ENCODE measurements around the gene MCCD1.

The MCCD1 gene

GRCh38 chr6:31544676-31545075 is 15.9 kb downstream of the MCCD1 start:
- no peak for DNase-seq

- DNase-seq = no peak
Observed at GRCh38 chr6:31545291-31545690, 16.5 kb downstream of the MCCD1 start.

GRCh38 chr6:31546339-31546957 is 17.7 kb downstream of the MCCD1 start, which contains the start of gene ATP6V1G2:
Gene ATP6V1G2 (minus strand): TSS chr6:31546608. CDS start chr6:31546559, 49 bp downstream.
- peak; percentile 87 for DNase-seq

- peak; percentile 93 for DNase-seq
Observed at GRCh38 chr6:31546958-31547726, 18.4 kb downstream of the MCCD1 start, which contains the start of gene NFKBIL1. Gene NFKBIL1 (plus strand): TSS chr6:31547608. CDS start chr6:31547695, 87 bp downstream.

DNA sequence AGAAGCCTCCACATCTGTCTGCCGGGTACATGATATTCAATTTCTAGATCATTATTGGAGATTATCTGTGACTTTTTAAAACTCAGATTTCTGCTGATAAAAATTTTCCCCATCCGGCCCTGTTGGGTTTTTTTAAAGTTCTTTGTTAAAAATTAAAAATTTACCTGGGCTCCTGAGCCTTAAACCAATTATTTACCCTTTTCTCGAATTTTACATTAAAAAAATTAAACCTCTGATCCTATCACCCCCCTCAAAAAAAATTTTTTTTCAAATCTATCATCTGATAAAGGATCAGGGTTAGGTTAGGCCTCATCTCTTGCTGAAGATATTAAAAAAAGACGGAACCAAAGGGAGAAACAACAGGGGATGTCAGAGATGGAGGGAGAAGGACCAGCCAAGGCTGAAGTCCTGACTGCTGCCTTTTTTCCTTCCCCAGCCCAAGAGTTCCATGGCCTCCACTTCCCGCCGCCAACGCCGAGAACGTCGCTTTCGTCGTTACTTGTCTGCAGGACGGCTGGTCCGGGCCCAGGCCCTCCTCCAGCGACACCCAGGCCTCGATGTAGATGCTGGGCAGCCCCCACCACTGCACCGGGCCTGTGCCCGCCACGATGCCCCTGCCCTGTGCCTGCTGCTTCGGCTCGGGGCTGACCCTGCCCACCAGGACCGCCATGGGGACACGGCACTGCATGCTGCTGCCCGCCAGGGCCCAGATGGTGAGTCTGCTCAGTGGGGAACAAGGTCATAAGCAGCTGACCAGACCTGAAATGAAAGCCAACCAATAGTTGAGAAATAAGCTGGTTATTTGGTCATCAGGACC is 19.2 kb downstream of the MCCD1 start:
- no peak for DNase-seq

DNA sequence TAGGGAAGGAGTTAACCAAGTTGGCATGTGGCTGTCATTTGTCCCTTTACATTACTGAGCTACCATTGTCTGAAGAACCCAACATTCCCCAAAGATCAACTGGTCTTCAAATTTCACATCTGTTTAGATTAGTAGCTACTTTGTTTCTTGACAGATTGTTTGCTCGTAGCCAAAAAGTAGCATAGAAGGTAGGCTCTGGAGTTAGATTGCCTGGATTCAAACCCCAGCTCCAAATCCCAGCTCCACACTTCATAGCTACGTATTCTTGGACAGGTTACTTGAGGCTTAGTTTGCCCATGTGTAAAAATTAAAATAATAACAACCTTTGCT is 19.7 kb downstream of the MCCD1 start:
- DNase-seq = no peak

GRCh38 chr6:31551371-31551770 is 22.6 kb downstream of the MCCD1 start:
- DNase-seq = peak; percentile 77

DNA sequence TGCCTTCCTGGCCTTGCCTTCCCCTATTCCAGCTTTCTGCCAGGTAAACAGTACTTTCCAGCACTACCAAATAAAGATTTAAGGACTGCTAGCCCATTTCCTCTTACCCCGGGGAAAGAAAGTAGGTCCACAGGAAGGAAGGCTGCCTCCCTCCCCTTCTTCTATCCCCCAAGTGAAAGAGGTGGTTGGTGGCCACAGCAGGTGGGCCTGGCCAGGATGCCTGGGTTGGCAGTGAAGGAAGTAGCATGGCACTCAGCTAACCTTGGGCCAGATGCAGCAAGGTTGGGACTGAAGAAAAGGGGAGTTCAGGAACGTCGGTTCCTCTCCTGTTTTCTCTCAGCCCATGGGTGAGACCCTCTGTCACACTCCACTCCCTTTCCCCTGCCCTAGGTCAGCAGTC is 27.5 kb downstream of the MCCD1 start:
- DNase-seq = no peak

DNA sequence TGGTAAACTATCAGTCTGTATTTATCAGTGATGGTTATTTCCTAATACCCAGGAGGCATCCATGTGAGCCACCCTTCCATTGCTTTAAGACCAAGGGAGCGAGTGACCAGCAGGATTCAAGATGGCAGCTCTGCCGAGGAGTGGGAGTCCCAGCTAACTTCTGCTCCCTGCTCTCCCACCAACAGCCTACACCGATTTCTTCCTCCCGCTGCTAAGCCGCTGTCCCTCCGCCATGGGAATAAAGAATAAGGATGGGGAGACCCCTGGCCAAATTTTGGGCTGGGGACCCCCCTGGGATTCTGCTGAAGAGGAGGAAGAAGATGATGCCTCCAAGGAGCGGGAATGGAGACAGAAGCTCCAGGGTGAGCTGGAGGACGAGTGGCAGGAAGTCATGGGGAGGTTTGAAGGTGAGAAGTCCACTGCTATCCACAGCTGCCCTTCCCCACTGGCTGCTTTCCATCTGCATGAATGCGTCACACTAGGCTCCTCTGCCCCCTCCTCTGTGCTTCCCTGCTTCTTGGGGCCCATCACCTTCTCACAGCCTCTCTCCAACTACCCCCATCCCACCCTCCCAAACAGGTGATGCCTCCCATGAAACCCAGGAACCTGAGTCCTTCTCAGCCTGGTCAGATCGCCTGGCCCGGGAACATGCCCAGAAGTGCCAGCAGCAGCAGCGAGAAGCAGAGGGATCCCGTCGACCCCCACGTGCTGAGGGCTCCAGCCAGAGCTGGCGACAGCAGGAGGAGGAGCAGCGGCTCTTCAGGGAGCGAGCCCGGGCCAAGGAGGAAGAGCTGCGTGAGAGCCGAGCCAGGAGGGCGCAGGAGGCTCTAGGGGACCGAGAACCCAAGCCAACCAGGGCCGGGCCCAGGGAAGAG is 28.9 kb downstream of the MCCD1 start:
- no peak for DNase-seq

DNA sequence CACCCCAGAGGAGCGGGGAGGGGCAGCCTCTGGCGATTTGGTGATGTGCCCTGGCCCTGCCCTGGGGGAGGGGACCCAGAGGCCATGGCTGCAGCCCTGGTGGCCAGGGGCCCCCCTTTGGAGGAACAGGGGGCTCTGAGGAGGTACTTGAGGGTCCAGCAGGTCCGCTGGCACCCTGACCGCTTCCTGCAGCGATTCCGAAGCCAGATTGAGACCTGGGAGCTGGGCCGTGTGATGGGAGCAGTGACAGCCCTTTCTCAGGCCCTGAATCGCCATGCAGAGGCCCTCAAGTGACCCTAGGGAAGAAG is 29.5 kb downstream of the MCCD1 start:
- no peak for DNase-seq

DNA sequence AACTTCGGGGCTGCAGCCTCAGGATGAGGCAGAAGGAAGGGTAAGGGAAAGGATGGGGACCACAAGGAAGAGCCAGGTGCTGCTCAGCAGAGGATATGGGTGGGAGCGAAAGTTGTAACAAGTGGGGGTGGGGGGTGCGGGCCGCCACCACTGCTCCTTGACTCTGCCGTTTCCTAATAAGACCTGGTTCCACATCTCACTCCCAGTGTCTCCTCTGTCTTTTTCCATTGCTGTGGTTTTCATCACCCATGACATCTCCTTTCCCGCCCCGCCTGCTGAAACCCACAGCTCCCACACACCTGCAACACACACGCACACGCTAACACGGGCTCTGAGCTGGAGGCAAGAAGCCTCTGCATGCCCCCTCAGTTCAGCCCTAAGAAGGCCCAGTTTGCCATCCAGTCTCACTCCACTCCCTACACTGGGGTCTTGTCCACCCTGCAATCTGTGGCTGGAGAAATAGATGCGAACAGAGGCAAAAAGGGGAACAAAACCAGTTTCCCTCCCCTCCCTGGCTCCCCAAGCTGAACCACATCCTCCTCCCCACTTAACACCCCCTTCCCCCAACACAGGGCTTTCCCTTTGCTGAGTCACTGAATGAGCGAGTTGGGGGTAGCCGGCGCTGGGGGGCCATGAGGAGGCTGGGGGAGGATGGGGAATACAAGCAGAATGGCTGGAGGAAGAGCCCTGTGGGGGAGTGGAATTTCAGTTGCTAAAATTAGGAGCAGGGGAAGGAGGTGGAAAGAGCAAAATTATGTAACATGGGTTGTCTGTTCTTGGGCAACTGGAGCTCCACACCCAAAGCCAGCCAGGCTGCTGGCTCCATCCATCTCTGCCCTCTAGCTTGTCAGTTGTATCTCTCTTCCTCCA is 30.1 kb downstream of the MCCD1 start:
- DNase-seq = peak; percentile 74

- DNase-seq = no peak
Observed at GRCh38 chr6:31559606-31559957, 30.8 kb downstream of the MCCD1 start.

DNA sequence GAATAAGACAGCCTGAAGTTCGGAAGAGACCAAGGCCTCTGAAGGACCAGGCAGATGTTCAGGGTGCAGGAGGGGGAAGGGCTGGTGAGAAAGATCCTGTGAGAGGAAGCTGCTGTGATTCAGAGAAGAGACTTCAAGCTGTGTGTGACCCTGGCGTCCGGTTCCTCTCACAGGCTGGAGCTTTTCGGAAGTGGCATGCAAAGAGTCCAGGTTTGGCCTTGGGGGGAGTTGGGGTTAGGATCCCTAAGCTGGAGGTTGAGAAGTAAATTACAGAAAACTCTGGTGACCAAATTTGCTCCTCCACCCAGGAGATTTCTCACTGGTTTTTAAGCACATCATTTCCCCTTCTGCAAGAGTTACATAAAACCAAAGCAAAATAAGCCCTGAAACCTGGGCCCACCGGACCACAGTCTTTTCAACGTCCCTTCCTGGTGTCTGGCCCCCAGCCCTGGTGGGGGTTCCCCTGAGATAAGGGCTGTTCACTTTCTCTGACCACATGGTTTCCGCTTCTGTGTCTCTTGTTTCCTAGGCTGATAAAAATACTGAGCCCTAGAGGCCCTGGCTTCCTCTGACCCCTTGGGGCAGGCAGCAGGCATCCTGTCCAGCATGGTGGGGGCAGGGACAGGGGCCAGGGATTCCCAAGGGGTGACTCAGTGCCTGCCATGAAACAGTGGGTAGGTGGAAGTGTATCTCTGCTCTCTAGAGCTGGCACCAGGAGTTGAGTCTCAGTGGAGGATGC is 31.4 kb downstream of the MCCD1 start:
- peak; percentile 62 for DNase-seq

DNA sequence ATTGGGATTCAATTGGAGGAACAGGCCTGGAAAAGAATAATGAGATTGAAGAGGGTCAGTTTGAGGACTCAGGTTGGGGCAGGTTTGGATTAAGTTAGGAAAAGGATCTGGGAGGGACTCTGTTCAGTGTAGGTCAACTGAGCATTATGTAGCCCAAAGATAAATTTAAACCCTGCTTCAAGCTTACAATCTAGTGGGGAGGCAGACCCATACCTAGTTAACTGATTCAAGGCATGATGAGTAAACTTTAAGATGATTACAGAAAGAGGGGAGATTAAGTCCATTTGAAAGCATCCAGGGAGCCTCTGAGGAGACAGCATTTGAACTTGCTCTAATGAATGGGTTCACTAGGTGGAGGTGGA is 31.9 kb downstream of the MCCD1 start:
- no peak for DNase-seq

GRCh38 chr6:31567531-31568370 is 39.0 kb downstream of the MCCD1 start:
- DNase-seq = peak; percentile 50

DNA sequence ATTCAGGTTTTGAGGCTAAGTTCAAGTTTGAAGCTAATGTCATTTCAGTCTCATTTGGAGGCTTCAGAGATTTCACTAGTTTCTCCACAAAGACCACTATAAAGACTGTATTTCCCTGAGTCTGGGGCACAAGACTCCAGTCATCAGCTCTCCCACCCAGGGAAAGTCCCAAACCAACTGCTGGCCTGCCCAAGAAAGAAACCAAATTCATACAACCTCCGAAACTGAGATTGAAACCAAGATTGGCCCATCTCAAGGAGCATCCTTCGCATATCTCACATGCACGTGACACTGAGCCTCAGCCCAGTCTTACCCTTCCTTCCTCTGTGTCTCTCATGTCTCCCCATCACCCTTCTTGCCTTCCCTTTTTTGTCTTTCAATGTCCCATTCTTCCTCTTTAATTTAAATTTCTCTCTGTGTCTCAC is 39.8 kb downstream of the MCCD1 start:
- DNase-seq = peak; percentile 88

DNA sequence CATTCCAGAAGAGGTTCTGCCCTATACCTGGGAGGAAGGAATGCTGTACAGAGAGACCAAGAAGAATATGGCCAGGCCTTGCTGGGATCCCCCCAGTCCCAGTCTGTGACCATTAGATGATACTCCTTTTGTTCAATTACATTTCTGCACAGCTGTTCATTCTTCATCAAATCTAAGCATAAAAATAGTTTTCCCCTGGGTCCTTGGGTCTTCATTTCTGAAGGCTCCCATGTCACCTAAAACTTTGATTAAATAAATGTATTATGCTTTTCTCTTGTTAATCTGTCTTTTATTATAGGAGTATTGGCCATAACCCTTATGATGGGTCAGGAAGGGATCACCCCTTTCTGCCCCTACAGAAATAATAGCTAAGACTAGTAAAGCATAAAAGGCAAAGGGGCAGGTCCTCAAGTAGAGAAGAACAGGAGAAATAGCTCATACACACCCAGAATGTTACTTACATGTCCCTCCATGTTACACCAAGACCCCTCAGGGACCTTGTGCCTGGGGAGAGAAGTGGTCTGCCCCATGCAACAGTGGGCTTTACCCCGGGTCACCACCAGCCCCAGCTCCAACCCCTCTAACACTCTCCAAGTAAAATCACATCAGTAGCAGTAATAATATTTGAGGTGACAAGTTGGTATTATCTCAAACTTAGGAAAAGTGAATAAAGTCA is 41.2 kb downstream of the MCCD1 start:
- no peak for DNase-seq

DNA sequence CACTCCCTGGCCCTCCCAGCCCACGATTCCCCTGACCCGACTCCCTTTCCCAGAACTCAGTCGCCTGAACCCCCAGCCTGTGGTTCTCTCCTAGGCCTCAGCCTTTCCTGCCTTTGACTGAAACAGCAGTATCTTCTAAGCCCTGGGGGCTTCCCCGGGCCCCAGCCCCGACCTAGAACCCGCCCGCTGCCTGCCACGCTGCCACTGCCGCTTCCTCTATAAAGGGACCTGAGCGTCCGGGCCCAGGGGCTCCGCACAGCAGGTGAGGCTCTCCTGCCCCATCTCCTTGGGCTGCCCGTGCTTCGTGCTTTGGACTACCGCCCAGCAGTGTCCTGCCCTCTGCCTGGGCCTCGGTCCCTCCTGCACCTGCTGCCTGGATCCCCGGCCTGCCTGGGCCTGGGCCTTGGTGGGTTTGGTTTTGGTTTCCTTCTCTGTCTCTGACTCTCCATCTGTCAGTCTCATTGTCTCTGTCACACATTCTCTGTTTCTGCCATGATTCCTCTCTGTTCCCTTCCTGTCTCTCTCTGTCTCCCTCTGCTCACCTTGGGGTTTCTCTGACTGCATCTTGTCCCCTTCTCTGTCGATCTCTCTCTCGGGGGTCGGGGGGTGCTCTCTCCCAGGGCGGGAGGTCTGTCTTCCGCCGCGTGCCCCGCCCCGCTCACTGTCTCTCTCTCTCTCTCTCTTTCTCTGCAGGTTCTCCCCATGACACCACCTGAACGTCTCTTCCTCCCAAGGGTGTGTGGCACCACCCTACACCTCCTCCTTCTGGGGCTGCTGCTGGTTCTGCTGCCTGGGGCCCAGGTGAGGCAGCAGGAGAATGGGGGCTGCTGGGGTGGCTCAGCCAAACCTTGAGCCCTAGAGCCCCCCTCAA is 43.5 kb downstream of the MCCD1 start, which contains the start of gene LTA:
Gene LTA (plus strand): TSS at position 249 of the 871 bp plus-strand sequence. CDS start 454 bp downstream, at position 703.
- peak; percentile 83 for DNase-seq

Data from CD4-positive, alpha-beta T cell treated with Interleukin-12 subunit alpha and Interleukin-12 subunit beta, for 1 hour (primary cell).